ENCODE measurements around the gene CCRL2. TPM values are rescaled to one million over a fixed set of nuclear protein-coding genes. Genes with fewer than 3 reads are reported as not detected.

The CCRL2 gene
- total RNA-seq, 1 experiment from 2014 or later, result not detected

- Histone ChIP-seq H4K91ac (ENCODE audit: insufficient read length, low read depth, low read length) (no peak overlapping the region), H4K8ac (replicated peaks; ENCODE audit: insufficient read length, low read depth, low read length) (no peak overlapping the region), H4K5ac (ENCODE audit: insufficient read length, low read depth, low read length) (no peak overlapping the region), H2BK120ac (ENCODE audit: low read depth, low read length, poor library complexity, severe bottlenecking) (no peak overlapping the region), H3K23me2 (ENCODE audit: insufficient read length, low read depth, low read length, poor library complexity, severe bottlenecking) (no peaks in the 10 kb centered on the region), H2BK5ac (ENCODE audit: insufficient read length, low read length) (no peak overlapping the region), H3K23ac (ENCODE audit: insufficient read length, low read depth, low read length) (no peak overlapping the region), H2AK5ac (ENCODE audit: insufficient read length, low read length) (no peak overlapping the region), H3K14ac (ENCODE audit: insufficient read depth, low read length) (no peak overlapping the region), H3K79me2 (ENCODE audit: insufficient read depth, low read length) (no peaks in the 10 kb centered on the region), H3K4ac (ENCODE audit: low read depth, low read length) (no peak overlapping the region), H3K4me2 (ENCODE audit: insufficient read depth, insufficient read length, low read length) (no peak overlapping the region), H2BK12ac (ENCODE audit: insufficient read length, low read depth, low read length) (no peak overlapping the region), H3K79me1 (ENCODE audit: insufficient read depth, low read depth, low read length, poor library complexity, severe bottlenecking) (no peaks in the 10 kb centered on the region), H3K27me3 (ENCODE audit: insufficient read depth, low read length) (no peaks in the 10 kb centered on the region), H2BK15ac (ENCODE audit: low read depth, low read length) (no peak overlapping the region), H3K9ac (ENCODE audit: extremely low read depth, insufficient read length, low read length) (no peak overlapping the region), H2AFZ (ENCODE audit: low read length) (no peak overlapping the region), H2BK20ac (ENCODE audit: low read depth, low read length, poor library complexity, severe bottlenecking) (no peak overlapping the region), H3K27ac (ENCODE audit: insufficient read length, low read depth, low read length) (no peak overlapping the region), H3T11ph (ENCODE audit: low read length) (no peak overlapping the region), H4K20me1 (ENCODE audit: control insufficient read depth, insufficient read depth, insufficient read length) (no peaks in the 10 kb centered on the region), H3K18ac (ENCODE audit: insufficient read length, low read depth, low read length) (no peak overlapping the region), H3K9me3 (ENCODE audit: control insufficient read depth, low read depth, low read length) (no peaks in the 10 kb centered on the region), H3K4me1 (ENCODE audit: insufficient read depth, low read length) (no peaks in the 10 kb centered on the region), H3K56ac (ENCODE audit: insufficient read length, low read depth, low read length) (no peak overlapping the region)
- Mint-ChIP-seq H3K4me3 (no peak overlapping the region), H3K27ac (0 out of 7 replicates have a peak overlapping the region, but pooled peaks of 1 of the 3 experiments have one; percentile 19), H3K9me3 (no peaks in the 10 kb centered on the region), H3K27me3 (ENCODE audit: low read depth) (peaks cover 6% of the 10 kb centered on the region), H3K4me1 (peaks cover 9 to 16% of the 10 kb centered on the region in 2 experiments), H3K36me3 (ENCODE audit: insufficient read depth in 1 of 3, low read depth in 3 of 3) (no peaks in the 10 kb centered on the region)
- no peak for DNase-seq
- TF ChIP-seq CTCF (conservative IDR thresholded peaks at IDR 0.05), result no peak
- no CpG with 5 or more reads among the region's 6 CpGs for WGBS (ENCODE audit: extremely low coverage, insufficient read length, low lambda C conversion rate)
Measured at GRCh38 chr3:46395766-46396530, 11.1 kb upstream of the CCRL2 start.

Data from H9 (cell line).